Heart left ventricle (tissue), 13 donors: Measurements from ENCODE around the gene EFNA2.

Source experiments
- POLR2A ChIP-seq, 2 donors: fragments of 450-650 bp; IDR thresholded peaks; one replicate each; pipeline ENCODE4 v1.6.1; 2017; ENCODE audit warnings: antibody characterized with exemption in 2 of 2, mild to moderate bottlenecking in 2 of 2, moderate library complexity in 2 of 2
- TF ChIP-seq, protein P1 (sequence below), 12 donors: fragments of 200-600 bp; sonication (generic) in 4 of 12; IDR thresholded peaks; one replicate each; pipeline versions ENCODE4 v1.5.0 to v1.8.0; 2018 to 2022; ENCODE audit warnings: antibody characterized with exemption in 12 of 12, mild to moderate bottlenecking in 5 of 12
- donor health status: ischemic (EF 13 %, LVEDD 7.1; RV severe dilation, severe dysfunction).
- donor health status: DM: no; HTN: yes; CAD: no.
- donor health status: DM: no; HTN: no; CAD: no.
- donor health status: ischemic (EF 25% LVEDD 6.9; RV normal size, moderate dysfunction).
- donor health status: ischemic (EF 25% LVEDD 5.7; RV mildly dilated, moderate dysfunction).
- donor health status: ischemic (EF 35%, LVEDD 5.7; RV mildly dilated, moderate dysfunction).
- donor health status: nonischemic (EF 11% LVEDD 7.7; RV severe dilation, severe dysfunction).
- donor health status: DM: yes; HTN: yes; CAD: no.
- donor health status: PGD.
- donor health status: ischemic (EF 29% LVEDD 5.4; RV normal size, mild dysfunction).
- donor health status: nonischemic (EF 23%, LVEDD 6.1; RV moderate dilation, normal function).

DNA sequence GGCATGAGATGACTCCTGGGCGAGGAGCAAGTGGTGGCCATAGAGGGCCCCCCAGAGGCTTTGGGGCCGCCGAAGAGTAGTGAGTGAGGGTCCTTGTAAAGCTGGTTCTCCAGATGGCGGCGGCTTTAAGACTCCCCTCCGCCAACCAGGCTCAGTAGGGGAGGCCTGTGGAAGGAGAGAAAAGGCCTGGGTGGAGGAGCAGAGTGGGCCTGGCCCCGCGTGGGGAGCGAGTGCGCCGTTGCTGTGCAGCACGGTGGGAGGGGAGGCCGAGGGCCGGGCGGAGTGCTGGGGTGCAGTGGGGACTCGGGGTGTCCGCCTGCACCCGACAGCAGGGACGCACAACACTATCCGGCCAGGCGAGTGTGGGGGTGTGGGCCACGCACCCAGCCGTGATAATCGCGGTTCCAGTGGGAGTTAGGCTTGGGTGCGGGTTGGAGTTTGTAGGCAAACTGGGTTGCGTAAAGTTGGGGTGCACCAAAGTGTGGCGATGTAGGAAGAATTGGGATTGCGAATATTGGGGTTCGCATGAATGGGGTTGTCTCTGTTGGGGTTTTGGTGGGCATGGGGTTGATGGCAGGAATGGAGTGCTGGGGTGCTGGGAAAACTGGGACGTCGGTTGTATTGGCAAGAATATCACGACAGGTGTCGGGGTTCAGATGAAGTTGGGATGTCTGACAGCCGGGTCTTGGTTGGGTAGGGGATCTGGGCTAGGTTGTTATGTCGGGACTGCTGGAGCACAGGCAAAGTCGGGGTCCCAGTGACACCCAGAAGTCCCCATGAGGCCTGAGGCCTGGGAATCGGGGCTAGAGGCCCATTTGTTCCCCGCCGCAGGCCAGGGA lies 17.2 kb upstream of the EFNA2 start:
- TF ChIP-seq, protein P1, sequence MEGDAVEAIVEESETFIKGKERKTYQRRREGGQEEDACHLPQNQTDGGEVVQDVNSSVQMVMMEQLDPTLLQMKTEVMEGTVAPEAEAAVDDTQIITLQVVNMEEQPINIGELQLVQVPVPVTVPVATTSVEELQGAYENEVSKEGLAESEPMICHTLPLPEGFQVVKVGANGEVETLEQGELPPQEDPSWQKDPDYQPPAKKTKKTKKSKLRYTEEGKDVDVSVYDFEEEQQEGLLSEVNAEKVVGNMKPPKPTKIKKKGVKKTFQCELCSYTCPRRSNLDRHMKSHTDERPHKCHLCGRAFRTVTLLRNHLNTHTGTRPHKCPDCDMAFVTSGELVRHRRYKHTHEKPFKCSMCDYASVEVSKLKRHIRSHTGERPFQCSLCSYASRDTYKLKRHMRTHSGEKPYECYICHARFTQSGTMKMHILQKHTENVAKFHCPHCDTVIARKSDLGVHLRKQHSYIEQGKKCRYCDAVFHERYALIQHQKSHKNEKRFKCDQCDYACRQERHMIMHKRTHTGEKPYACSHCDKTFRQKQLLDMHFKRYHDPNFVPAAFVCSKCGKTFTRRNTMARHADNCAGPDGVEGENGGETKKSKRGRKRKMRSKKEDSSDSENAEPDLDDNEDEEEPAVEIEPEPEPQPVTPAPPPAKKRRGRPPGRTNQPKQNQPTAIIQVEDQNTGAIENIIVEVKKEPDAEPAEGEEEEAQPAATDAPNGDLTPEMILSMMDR (IDR thresholded peaks at IDR 0.05) = no peak
- no peak for TF ChIP-seq POLR2A (IDR thresholded peaks at IDR 0.05)
